ENCODE data around the gene DPP10.
"Not testable (repeated sequence)": the region's sequence is repeated elsewhere in the genome, so short reads cannot be mapped to it uniquely, and the experiment has no call there.

Gene DPP10

DNA sequence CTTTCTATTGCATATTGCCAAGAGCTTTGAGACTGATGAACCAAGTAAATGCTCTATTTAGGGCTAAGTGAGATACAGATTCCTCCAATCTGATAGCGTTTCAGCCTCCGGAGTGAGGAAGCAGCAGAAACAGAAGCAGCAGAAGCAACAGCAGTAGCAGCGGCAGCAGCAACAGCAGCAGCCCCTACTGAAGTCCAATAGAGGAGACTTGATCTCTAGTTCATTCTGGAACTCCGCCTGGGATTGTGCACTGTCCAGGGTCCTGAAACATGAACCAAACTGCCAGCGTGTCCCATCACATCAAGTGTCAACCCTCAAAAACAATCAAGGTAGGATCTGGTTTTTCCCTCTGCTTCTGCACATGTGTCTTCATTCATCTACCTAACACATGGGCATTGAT is at the start of gene DPP10:
Gene DPP10, plus strand, starts transcription at position 132 of the 400 bp plus-strand sequence.
- DNase-seq: no peak

DNA sequence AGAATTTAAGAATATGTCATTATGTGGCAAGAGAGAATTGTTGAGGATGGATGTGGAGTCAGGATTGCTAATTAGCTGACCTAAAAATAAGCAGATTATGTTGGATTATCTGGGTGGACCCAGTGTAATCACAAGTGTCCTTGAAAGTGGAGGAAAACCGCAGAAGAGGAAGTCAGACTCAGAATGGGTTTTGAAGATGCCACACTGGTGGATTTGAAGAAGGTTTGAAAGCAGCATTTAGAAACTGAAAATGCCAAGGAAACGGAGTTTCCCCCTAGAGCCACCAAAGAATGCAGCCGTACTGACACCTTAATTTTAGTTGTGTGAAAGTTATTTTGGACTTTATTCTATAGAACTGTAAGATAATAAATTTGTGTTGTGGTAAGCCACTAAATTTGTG is 41.6 kb upstream of the DPP10 start:
- no peak for DNase-seq

DNA sequence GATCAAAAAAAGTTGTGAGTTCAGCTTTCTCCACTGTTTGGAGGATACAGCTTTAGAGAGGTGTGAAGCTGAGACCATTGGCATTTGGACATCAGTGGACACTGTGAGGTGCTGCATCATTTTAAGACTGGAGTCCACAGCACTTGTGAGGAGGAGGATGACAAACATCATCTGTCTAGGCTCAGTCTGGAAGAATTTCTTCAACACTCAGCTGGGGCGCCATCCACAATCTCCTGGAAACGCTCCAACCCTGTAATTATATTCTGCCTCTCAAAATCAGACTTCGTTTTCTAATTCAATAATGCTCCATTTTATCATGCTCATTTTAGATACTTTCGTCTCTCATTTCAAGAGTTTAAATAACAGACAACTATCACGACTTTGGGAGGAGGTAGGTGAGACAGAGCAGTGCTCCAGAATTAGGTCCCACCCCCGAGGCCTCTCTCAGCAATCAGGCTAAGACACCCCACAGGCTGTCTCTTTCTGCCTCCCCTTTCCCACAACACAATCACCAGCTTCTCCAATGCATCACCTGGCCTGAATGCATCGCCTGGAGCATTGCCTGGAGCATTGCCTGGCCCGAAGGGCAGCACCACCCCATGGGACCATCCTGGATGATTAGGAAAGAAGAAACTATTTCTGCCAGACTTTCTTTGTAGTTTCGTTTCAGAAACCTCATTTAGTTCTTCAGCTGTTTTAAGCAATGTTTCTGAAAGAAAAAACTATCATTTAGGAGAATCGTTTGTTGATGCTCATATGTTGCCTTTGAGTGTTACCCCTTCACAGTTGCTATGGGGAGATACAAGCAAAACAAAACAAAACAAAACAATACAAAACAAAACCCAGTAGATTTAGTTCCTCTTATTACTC is 37.0 kb upstream of the DPP10 start:
- no peak for DNase-seq

DNA sequence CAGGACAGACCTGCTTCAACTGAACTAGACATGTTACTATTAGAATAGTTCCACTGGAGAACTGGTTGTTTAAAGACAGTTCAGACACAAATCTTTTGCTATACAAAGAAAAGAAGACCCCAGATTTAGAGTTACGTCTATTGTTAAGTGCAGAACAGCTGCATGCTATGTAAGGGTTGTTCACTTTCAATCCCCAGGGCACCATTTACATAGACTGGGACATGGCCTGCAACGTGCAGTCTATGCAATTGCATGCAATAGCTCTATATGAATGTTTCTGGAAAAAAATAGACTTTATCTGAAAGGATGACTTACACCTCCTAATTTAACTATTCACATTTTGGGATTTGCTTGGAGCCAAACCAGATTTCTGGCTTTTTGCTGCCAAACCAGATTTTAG is 36.1 kb upstream of the DPP10 start:
- no peak for DNase-seq

DNA sequence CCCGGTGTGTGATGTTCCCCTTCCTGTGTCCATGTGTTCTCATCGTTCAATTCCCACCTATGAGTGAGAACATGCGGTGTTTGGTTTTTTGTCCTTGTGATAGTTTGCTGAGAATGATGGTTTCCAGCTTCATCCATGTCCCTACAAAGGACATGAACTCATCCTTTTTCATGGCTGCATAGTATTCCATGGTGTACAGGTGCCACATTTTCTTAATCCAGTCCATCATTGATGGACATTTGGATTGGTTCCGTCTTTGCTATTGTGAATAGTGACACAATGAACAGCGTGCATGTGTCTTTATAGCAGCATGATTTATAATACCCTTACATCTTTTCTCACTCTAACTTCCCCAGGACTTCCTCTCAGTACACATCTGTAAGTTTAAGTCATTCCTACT is 35.1 kb upstream of the DPP10 start:
- not testable (repeated sequence) for DNase-seq

DNA sequence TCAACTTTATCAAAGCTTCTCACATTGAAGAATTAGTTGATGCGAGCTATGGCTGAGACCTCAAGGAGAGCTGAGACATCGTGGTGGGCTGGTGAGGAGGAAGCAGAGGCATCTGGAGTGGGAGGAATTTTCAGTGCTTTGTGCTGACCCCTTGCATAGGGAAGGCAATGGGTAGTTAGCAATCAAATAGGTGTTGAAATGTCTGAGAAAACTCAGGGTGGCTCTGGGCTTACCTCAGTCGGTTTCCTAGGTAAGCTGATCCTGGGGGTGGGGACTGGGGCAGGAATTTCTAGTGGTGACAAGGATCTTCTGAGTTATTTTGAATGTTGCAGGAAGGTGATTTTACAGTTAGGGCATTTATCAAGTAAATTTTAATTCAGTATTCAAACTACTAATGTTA is 20.7 kb upstream of the DPP10 start:
- no peak for DNase-seq

DNA sequence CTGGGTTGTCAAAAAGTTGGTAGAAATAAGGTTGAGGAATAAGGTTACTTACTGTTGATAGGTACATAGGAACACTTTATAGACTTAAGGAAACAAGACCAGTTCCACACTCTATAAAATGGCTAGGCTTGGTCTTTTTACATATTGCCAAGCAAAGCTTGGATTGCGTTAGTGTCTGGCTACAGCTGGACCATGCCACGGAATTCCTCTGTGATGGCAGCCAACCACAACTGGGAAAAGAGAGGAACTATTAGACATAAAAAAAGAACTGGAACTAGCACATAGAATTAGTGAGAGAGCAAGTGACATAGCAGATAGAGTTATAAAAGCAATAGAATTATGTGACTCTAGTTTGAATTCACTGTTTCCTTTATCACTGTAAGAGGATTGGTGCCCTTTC is 17.7 kb upstream of the DPP10 start:
- no peak for DNase-seq

DNA sequence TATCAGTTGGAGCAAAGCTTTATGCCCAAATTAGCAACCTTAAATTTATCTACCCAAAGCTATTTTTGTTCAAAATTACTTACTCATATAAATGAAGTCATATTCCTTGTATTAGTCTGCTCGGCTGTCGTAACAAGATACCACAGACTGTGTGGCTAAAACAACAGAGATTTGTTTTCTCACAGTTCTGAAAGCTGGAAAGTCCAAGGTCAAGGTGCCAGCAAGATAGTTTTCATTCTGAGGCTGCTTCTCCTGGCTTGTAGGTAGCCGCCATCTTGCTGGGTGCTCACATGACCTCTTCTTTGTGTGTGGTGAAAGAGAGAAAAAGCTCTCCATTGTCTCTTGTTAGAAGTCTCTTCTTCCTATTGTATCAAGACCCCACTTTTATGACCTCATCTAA is 15.7 kb upstream of the DPP10 start:
- DNase-seq: no peak

DNA sequence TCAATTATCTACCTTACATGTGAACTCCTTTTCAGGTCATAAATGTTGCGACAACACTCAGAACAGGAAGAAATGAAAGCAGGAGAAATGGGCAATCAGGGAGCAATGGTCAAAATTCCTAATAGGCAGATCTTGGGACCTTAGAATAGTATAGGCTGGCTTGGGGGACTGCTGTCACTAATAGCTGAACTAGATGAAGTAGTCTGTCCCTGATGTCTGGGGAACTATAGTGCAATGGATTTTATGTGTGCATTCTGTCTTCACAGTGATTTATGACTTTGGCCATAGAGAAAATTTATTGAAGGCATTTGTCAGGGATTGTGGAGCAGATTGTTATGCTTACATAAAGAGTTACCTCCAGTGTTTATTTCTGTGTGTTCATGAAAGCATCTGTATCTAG is 6.1 kb upstream of the DPP10 start:
- DNase-seq: no peak

DNA sequence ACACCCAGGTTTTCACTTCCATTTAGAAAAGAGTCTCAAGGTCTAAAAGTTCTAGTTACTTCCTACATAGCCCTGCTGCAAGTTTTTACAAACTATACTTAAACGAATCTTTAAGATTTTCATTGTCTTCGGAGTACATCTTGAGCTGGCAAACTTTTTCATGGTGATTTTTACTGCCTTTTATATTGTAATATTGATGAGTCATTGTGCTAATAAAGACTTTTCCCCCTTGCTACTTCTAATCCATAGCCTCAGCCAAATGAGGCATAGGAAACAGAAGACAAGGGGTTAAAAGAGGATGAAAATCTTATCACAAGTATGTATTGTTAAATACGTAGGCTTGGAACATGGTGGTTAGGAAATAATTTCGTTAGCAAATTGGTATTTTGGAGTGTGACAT is 4.1 kb downstream of the DPP10 start:
- DNase-seq: no peak

DNA sequence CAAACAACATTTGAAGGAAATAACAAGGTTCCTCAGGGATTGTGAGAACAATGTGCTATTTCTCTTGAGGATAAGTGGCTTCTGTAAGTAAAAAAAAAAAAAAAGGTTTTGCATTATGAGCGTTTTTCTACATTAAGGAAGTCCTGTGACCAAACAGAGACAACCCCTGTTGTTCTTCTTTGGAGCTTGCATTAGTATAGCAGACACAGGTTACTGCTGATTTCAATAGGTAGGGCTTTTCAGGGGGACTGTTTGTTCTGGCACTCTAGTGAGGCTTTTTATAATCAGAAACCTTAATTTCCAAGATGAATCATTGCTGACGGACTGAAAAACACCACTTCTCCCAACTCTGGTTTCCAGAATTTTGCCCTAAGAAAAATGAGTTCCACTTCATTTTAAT is 8.2 kb downstream of the DPP10 start:
- no peak for DNase-seq

DNA sequence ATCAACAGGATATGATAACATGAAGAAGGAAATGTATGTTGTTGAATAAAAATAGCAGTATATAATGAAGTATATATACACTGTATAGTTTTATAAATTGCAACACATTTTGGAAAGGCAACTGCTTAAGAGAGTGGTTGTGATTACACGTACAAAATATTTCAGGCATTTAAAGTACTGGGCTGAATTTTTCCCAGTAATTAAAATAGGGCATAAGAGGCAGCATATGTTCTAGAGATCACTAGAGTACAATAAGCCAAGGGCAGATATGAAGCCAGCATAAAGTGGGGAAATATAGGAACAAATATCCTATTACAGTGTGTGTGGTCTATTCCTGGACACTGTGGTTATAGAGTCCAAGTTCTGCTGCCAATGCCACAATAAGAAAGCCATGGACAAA is 14.1 kb downstream of the DPP10 start:
- no peak for DNase-seq

DNA sequence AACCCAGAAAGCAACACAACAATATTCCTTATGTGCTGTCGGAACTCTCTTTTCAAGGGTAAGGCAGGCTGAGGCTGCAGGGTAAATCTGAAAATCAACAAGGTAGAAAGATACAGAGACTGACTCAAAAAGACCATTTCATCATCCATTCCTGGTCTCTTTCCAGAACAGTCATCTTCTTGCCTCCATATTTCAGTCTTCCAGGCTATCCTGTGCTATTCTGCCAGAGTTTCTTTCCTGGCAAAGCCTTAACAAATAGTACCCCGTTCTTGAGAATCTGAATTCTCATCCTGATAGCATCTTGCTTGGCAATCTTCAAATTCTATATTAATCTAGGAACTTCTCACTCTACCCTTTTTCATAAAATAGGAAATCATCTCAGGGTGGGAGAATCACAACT is 15.5 kb downstream of the DPP10 start:
- DNase-seq: no peak

DNA sequence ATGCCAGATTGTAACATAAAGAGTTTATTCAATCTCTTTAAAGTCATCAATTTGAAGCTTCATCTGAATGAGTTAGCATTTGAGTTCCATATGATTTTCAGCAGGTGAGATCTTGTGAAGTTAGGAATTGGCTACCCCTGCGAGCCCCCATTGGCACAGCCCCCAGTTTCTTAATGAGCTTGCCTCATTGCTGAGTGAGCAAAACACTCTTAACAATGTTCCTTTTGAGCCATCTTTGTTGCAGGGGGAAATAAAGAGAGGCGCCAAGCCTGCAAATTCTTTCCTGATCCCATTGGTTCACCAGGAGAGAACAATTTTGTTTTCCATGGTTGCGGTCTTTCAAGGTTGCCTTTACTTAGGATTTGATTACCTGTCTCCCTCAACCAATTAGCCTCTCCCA is 18.7 kb downstream of the DPP10 start:
- no peak for DNase-seq

DNA sequence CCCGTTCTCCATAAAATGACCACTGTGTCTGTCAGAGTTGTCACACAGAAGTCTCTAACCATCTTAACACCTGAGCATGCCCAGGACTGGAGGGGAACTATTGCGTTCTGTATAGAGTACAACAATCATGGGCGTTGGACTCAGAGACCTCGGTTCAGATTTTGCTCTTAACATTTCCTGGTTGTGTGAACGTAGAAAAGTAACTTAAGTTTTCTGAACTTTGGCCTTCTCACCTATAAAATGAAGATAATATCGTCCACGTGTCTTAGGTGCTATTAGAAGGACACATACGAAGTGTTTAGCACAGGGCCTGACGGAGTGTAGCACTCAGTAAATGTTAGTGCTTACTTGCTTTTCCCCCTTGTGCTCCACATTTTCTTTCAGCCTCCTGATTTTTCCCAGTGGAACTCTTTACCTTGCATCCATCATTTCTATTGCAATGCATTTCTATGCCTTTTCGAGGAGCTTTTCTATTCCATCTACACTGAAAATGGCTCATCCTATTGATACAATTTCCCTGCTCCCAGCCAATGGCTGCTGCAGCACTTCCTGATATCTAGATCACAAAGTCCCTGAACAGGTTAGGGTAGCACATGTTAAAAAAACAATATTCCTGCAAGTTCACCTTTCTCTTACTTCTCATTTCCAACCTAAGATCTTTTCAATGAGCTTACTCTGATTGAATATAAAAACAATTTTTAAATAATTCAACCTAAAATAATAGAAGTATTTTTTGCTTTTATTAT is 22.7 kb downstream of the DPP10 start:
- no peak for DNase-seq

DNA sequence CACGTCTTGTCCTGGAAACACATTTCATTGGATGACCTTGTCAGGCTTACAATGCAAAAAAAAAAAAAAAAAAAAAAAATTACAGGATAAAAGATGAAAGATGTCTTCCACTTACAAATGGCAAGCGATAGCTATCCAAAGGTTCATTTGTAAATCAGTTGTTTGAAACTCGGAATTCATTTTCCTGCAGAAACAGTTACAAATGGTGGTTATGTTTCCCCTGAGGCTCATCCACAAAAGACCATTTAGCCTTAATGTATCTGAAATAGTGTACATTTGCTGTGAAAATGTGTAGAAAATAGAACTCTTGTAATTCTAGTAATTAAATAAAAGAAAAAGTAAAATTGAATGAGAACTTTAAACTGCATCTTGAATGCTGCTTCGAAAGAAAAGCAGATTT is 25.9 kb downstream of the DPP10 start:
- no peak for DNase-seq

DNA sequence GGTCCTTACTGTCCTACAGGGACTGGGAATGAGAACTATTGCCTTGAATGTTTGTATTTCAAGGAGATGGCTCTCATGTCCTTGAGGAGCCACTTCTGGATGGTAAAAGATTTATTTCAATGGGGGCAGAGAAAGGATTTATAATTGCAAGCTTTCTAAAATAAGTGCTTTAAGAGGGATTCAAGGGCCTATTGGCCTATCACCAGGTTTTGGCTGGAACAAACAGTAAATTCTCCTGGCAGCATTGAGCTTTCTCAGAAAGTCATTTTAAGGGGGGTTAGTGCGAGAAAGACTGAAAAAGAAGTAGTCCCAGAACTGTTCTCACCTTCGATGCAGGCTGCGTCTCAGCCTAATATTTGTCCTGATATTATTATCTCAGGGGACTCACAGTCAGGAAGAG is 29.8 kb downstream of the DPP10 start:
- DNase-seq: no peak

DNA sequence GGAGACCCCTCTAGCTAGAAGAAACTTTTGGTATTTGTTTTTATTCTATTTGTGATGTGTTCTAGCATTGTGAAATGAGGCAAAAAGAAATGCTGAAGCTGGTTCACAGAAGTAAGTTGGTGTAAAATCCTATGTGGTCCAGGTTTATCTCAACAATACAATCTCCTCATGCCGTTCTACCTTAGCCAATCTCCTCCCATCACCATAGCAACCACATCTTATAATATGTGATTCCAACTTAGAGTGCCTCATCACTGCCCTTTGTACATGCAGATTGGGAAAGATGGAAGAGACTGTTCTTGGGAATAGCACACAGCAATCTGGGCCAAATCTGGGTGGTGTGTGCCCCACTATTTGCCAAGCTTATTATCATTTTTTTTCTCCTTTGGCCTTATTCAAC is 30.3 kb downstream of the DPP10 start:
- DNase-seq: no peak

DNA sequence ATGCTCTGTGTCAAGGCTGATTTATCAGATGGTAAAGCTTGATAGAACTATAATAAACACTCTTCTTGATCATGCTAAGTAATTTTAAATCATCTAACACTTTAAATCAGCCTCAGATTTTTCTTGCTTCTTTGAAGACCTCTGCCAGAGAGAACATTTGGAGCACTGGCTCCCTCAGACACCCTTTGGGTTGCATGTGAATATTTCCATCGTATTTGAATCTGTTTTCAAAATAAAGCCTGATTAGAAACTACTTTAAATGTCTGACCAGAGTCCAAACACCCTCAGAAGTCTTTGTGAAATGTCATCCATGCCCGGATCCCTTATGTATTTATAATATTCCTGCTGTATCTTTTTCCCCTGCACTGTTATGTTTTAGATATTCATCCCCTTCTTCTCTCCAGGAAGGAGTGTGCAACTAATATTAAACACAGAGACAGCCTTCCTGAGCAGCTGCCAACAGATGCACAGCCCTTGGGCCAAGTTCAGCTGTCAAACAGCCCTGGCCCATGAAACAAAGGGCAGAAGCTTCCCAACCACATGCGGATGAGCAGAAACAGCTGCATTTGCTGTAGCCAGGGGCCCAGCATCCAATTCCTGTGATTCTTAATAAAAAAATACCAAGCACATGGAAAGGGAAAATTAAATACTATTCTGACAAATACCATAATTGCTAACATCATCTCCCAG is 46.5 kb downstream of the DPP10 start:
- no peak for DNase-seq

DNA sequence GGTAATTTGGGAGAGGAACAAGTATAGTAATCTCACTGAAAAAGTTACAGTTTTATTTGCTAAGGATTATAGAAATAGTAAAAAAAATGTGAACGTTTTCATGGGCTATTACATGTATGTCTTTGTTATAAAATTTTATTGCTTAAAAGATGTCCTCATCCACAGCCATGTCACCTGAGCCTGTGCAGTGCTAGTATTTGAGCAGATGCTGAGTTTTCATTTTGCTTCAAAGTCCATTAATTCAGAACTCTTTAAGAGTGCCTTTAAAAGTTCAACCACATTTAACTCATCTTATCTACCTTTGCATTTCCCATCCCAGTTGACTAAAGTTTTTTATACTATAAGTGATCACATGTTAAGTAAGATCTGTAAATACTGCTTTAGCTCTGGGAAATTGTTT is 52.6 kb downstream of the DPP10 start:
- no peak for DNase-seq

DNA sequence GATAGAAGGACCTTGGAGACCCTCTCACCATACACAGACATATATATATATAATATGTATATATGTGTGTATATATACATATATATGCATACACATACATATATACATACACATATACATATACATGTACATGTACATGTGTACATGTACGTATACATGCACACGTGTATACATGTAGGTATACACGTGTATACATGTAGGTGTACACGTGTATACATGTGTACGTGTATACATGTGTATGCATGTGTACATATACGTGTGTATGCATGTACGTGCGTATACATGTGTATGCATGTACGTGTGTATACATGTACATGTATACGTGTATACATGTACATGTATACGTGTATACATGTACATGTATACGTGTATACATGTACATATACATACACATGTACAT is 54.5 kb downstream of the DPP10 start:
- DNase-seq: no peak

DNA sequence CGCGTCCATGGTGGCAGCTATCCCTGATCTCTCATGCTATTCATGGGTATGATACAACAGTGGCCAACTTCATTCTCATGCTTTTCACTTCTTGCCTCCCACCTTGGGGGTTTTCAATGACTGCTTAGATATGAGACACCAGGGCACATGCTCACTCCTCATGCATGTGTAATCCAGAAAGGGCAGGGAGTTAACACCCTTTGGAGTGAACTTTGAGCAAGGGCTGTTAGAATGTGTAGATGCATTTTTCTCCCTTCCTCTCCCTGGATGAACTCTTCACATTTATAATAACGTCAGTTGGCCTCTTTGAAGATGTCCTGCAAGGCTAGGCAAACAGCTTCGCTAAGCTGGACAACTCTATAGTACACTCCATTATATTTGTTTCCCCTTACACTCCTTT is 56.7 kb downstream of the DPP10 start:
- DNase-seq: no peak

DNA sequence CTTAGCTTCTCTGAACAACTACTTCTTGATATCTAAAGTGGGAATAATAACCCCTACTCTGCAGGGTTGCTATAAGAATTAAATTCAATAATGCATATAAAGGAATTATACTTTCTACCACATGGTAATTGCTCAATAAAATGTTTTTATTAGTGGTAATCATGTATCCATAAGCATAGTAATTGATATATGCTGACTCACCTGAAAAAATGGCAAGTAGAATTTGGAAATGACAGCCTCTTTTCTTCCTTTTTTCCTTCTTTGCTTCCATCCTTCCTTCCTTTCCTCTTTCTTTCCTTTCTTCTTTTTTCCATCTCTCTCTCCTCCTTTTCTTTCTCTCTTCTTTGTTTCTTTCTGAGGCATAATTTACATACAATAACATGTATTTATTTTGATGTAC is 65.3 kb downstream of the DPP10 start:
- DNase-seq: no peak

DNA sequence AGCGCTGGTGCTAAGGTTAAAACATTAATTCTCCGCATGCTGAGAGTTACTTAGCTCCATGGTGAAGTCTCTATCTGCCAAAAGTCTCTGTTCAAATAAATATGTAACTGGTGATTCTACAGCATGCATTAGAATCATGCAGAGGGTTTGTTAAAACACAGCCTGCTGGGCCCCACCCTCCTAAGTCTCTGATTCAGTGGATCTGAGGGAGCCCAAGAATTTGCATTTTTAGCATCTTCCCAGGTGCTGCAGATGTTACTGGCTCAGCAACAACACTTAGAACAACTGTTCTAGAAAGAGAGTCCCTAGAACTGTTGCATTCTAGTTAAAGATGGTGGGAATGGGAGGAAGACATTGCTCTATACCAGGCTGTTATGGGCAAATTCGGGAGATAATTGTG is 73.4 kb downstream of the DPP10 start:
- DNase-seq: no peak
